Activated CD4-positive, CD25-positive, alpha-beta regulatory T cell (primary cell): Measurements from ENCODE around the gene GUSB.
"Not testable (repeated sequence)": the region's sequence is repeated elsewhere in the genome, so short reads cannot be mapped to it uniquely, and the experiment has no call there.

Experiments used
- DNase-seq, 4 experiments: peaks; one replicate each; lab custom pipeline; 2025; lab: John Stamatoyannopoulos, UW

GUSB gene

GRCh38 chr7:65981965-65982792, at the start of gene GUSB:
Gene GUSB (minus strand): TSS chr7:65982213. CDS start chr7:65982183, 30 bp downstream.
- peak; percentile 78 to 81 (median 80) for DNase-seq

GRCh38 chr7:66028342-66028741, 46.3 kb upstream of the GUSB start:
- not testable (repeated sequence) for DNase-seq

- no peak for DNase-seq
These were observed 34.1 kb upstream of the GUSB start for GRCh38 chr7:66016131-66016461.

GRCh38 chr7:66015440-66016130, 33.6 kb upstream of the GUSB start:
- DNase-seq: no peak

- no peak for DNase-seq
These were observed 31.9 kb upstream of the GUSB start for GRCh38 chr7:66013938-66014337.

GRCh38 chr7:66007232-66007631, 25.2 kb upstream of the GUSB start:
- DNase-seq: no peak

- DNase-seq: not testable (repeated sequence)
These were observed 23.2 kb upstream of the GUSB start for GRCh38 chr7:66005115-66005671.

- DNase-seq: not testable (repeated sequence)
These were observed 18.9 kb upstream of the GUSB start for GRCh38 chr7:66000823-66001417.

GRCh38 chr7:65994984-65995383, 13.0 kb upstream of the GUSB start:
- DNase-seq: not testable (repeated sequence)

- DNase-seq: no peak
These were observed 10.5 kb upstream of the GUSB start for GRCh38 chr7:65992526-65992925.

GRCh38 chr7:65991829-65992228, 9.8 kb upstream of the GUSB start:
- DNase-seq: not testable (repeated sequence)

- DNase-seq: no peak
These were observed 7.7 kb upstream of the GUSB start for GRCh38 chr7:65989694-65990080.

- DNase-seq: not testable (repeated sequence)
These were observed 6.5 kb upstream of the GUSB start for GRCh38 chr7:65988503-65988902.

GRCh38 chr7:65988084-65988483, 6.1 kb upstream of the GUSB start:
- no peak for DNase-seq

GRCh38 chr7:65983965-65984658, 2.1 kb upstream of the GUSB start:
- DNase-seq: no peak

- peak in 1 of 4 experiments; percentile 22 for DNase-seq
These were observed 1.3 kb downstream of the GUSB start for GRCh38 chr7:65980478-65981250.

- DNase-seq: no peak
These were observed 2.2 kb downstream of the GUSB start for GRCh38 chr7:65979583-65980477.

- DNase-seq: no peak
These were observed 3.0 kb downstream of the GUSB start for GRCh38 chr7:65978891-65979582.

- DNase-seq: no peak
These were observed 5.3 kb downstream of the GUSB start for GRCh38 chr7:65976659-65977196.
